Ovary (tissue), 3 donors: ENCODE measurements around the gene RHBG.

Experiments
- EP300 ChIP-seq: sonication (generic); formaldehyde crosslinking; IDR thresholded peaks from one replicate; pipeline ENCODE4 v1.6.1; 2017; ENCODE audit warnings: antibody characterized with exemption
- POLR2A ChIP-seq: fragments of 450-650 bp; IDR thresholded peaks from one replicate; pipeline ENCODE4 v1.6.1; 2017; ENCODE audit warnings: antibody characterized with exemption, mild to moderate bottlenecking, moderate library complexity
- TF ChIP-seq, protein P1 (sequence below), 3 donors: fragments of 450-650 bp in 2 of 3; fragments of 200-600 bp in 1 of 3; IDR thresholded peaks; one replicate each; pipeline versions ENCODE4 v1.5.1 to v1.8.0; 2016 to 2022; ENCODE audit warnings: antibody characterized with exemption in 3 of 3, mild to moderate bottlenecking in 1 of 3
- donor health status: DM: no; HTN: no; CAD: no.

DNA sequence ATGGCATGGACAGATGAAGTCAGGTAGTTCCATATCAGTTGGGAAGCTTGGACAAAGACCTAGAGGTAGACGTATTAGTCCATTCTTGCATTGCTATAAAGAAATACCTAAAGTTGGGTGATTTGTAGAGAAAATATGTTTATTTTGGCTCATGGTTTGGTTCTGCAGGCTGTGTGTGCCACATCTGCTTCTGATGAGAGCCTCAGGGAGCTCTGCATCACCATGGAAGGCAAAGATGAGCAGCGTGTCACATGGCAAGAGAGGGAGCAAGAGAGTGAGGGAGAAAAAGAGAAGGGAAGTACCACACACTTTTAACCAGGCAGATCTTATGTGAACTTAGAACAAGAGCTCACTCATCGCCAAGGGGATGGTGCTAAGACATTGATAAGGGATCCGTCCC lies 21.7 kb upstream of the RHBG start:
- no peak for TF ChIP-seq EP300
- TF ChIP-seq, protein P1, sequence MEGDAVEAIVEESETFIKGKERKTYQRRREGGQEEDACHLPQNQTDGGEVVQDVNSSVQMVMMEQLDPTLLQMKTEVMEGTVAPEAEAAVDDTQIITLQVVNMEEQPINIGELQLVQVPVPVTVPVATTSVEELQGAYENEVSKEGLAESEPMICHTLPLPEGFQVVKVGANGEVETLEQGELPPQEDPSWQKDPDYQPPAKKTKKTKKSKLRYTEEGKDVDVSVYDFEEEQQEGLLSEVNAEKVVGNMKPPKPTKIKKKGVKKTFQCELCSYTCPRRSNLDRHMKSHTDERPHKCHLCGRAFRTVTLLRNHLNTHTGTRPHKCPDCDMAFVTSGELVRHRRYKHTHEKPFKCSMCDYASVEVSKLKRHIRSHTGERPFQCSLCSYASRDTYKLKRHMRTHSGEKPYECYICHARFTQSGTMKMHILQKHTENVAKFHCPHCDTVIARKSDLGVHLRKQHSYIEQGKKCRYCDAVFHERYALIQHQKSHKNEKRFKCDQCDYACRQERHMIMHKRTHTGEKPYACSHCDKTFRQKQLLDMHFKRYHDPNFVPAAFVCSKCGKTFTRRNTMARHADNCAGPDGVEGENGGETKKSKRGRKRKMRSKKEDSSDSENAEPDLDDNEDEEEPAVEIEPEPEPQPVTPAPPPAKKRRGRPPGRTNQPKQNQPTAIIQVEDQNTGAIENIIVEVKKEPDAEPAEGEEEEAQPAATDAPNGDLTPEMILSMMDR (IDR thresholded peaks at IDR 0.05), result no peak
- no peak for TF ChIP-seq POLR2A
